NCI-H2171 (cell line): Measurements from ENCODE around the gene PLXND1.
"Not testable (repeated sequence)": the region's sequence is repeated elsewhere in the genome, so short reads cannot be mapped to it uniquely, and the experiment has no call there.

ENCODE experiments used
- DNase-seq: peaks from one replicate; lab custom pipeline; 2025; lab: John Stamatoyannopoulos, UW

Gene PLXND1, protein sequence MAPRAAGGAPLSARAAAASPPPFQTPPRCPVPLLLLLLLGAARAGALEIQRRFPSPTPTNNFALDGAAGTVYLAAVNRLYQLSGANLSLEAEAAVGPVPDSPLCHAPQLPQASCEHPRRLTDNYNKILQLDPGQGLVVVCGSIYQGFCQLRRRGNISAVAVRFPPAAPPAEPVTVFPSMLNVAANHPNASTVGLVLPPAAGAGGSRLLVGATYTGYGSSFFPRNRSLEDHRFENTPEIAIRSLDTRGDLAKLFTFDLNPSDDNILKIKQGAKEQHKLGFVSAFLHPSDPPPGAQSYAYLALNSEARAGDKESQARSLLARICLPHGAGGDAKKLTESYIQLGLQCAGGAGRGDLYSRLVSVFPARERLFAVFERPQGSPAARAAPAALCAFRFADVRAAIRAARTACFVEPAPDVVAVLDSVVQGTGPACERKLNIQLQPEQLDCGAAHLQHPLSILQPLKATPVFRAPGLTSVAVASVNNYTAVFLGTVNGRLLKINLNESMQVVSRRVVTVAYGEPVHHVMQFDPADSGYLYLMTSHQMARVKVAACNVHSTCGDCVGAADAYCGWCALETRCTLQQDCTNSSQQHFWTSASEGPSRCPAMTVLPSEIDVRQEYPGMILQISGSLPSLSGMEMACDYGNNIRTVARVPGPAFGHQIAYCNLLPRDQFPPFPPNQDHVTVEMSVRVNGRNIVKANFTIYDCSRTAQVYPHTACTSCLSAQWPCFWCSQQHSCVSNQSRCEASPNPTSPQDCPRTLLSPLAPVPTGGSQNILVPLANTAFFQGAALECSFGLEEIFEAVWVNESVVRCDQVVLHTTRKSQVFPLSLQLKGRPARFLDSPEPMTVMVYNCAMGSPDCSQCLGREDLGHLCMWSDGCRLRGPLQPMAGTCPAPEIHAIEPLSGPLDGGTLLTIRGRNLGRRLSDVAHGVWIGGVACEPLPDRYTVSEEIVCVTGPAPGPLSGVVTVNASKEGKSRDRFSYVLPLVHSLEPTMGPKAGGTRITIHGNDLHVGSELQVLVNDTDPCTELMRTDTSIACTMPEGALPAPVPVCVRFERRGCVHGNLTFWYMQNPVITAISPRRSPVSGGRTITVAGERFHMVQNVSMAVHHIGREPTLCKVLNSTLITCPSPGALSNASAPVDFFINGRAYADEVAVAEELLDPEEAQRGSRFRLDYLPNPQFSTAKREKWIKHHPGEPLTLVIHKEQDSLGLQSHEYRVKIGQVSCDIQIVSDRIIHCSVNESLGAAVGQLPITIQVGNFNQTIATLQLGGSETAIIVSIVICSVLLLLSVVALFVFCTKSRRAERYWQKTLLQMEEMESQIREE (N-terminal part only)

GRCh38 chr3:129606636-129607390, at the start of gene PLXND1:
Gene PLXND1 (minus strand): TSS chr3:129606676. CDS start chr3:129606639, 37 bp downstream.
- peak; percentile 47 for DNase-seq

GRCh38 chr3:129655291-129655700, 48.8 kb upstream of the PLXND1 start:
- no peak for DNase-seq

DNA sequence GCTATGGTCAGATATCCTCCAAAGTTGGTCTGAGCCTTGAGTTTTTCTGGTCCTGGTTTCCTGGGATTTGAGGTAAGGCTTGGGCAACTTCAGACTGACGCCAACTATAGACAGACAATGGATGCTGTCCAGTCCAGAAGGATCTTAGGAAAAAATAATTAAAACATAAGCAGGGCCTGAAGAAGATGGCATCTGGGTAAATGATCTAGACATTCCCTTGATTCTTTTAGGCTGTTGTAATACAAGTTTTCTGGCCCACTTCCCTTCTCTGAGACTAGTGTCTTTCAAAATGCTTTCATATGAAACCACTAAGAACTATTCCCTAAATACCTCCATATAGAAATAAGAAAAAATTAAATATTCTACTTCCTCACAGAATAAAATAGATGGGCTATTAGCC, 47.7 kb upstream of the PLXND1 start:
- DNase-seq: no peak

GRCh38 chr3:129653019-129653418, 46.5 kb upstream of the PLXND1 start:
- DNase-seq: no peak

GRCh38 chr3:129651435-129652202, 45.1 kb upstream of the PLXND1 start:
- DNase-seq: peak; percentile 13

- DNase-seq: peak; percentile 32
These were observed 43.9 kb upstream of the PLXND1 start for GRCh38 chr3:129650256-129650872.

GRCh38 chr3:129648391-129648790, 41.9 kb upstream of the PLXND1 start:
- no peak for DNase-seq

DNA sequence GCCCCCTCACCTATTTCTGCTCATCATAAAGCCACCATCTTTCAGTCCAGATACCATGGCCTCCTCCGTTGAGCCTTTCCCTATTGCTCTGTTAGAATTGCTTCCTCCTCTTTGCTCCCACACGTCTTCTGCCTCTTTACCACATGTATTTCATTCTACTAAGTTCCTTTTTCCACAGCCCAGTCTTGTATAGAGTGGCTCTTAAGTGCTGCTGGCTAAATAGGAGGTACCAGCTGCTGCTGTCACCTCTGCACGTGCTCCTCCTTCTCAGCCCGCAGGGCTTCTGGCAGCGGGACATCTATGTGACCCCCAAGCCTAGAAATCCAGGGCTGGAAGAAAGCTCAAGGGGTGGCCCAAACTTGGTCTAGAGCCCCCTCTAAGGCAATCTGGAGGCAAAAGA, 38.8 kb upstream of the PLXND1 start:
- no peak for DNase-seq

DNA sequence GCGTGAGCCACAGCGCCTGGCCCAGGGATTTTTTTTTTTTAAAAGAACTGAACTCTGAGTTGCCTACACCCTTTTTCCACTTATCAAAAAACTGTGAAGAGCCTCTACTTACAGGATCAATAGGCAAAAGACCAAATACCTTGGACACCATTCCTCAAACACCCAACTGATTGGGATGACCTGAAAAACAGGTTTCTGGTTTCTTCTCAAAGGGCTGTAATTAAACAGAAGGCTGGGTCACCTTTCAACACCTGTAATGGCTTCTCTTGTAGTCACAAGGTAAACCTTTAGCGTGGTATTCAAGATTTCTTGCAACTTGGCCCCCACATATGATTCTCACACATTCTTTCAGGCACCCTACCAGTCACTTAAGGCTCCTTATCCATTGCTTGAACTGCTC, 38.4 kb upstream of the PLXND1 start:
- no peak for DNase-seq

GRCh38 chr3:129641567-129642260, 35.2 kb upstream of the PLXND1 start:
- DNase-seq: not testable (repeated sequence)

DNA sequence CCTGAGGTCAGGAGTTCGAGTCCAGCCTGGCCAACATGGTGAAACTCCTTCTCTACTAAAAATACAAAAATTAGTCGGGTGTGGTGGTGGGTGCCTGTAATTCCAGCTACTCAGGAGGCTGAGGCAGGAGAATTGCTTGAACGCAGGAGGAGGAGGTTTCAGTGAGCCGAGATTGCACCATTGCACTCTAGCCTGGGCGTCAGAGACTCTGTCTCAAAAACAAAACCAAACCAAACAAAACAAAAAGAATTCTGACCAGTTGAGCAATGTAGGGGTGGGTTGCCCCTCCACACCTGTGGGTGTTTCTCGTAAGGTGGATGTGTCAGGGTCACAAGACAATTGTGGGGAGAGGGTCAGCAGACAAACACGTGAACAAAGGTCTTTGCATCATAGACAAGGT, 34.5 kb upstream of the PLXND1 start:
- DNase-seq: not testable (repeated sequence)

DNA sequence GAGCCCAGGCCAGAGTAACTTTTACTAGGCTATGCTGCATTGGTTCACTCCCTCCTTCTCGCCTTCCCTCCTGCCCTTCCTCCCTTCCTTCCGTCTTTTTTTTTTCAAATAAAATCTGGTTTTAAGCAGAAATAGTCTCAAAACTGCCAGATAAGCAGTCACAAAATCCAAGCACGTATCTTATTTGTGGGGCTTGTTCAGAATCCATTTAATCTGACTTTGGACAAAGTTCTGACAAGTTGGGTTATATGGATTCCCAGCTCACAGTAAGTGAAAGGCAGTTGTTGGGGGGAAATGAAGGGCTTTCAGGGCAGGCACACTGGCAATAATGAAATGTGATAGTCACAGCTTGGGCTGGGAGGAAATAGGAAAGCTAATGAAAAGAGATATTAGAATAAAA, 32.0 kb upstream of the PLXND1 start:
- no peak for DNase-seq

GRCh38 chr3:129636082-129636481, 29.6 kb upstream of the PLXND1 start:
- DNase-seq: no peak

- DNase-seq: no peak
These were observed 29.2 kb upstream of the PLXND1 start for GRCh38 chr3:129635656-129636055.

DNA sequence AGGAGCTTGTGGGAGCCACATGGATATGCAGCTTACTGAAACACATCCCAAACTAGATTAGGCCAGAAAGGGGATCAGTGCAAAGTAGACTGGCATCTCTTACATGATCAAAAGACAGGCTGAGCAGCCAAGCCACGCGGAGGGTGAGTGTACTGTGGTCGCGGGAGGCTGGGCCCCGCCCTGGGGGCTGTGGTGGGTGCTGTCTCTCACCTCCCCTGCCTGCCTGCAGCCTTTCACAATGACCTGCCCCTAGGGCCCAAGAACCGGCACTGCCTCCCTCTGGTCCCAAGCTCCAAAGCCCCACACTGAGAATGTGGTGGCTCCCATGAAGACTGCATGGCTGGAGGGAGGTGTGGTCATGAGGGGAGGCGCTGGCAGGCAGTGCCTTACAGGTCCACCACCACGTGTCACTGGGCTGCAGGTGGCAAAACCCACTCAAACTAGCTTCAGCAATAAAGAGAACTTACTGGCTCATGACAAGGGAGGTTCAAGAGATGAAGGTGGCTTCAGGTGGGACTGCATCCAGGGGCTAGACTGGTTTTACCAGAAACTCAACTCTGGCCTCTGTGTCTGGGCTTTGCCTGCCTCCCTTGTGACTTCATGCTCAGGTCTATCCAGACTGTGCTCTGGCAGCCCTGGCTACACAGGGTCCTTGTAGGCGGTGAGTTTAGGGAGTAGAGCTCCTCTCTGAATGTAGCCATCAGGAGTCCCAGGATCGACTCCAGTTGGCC, 27.4 kb upstream of the PLXND1 start:
- DNase-seq: no peak

DNA sequence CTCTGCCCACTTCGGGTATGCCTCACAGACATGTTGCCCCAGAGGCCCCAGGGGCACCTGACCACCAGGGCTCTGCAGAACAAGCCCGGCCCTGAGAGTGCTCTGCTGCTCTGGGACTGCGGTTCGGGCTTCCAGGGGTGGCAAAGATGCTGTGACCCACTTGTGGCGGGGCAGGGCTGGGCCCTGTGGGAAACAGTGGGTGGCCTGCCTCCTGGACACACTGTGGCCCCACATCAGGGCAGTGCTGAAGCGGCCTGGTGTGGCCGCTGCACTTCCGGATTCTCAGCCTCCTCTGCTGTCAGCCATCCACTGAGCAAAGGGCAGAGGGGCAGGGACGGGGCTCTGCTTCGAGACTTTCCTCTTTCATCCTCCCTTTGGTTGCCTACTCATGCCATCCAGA, 26.5 kb upstream of the PLXND1 start:
- no peak for DNase-seq

GRCh38 chr3:129632556-129632955, 26.1 kb upstream of the PLXND1 start:
- no peak for DNase-seq

DNA sequence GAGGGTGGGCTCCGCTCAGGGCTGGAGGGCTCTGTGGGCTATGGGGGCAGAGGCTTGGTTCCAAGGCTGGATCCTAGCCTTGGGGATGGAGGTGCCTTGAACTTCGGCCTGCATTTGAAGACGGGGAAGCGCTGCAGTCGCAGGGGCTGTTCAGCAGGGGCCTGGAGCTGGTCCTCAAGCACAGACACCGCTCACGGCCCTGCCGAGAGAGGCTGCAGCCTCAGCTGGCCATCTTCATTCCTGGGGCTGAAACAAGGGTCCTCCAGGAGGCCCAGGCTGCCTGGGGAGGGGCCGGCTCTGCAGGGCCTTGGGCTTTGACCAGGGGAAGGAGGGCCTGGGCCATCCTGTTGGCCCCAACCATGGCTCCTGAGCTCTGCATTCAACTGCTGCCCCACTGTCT, 25.6 kb upstream of the PLXND1 start:
- no peak for DNase-seq

DNA sequence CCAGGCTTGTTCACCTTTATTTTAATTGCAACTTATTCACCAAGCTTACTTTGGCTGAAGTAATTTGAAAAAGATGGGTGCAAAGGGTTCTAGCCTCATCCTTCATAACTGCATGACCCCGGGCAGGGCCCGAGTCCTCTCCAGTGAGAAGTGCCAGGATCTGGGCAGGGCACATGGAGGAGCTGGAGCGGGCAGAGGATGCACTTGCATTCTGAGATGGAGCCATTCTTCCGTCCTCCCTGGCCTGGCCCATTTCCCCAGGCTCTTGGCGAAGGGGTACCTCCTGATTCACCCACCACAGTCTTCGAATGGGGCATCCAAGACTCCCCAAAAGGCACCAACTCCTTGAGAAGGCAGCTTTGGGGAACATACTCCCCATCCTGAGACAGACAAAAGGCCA, 22.5 kb upstream of the PLXND1 start:
- no peak for DNase-seq
